Muscle layer of colon (tissue), 2 donors: Measurements from ENCODE around the gene KCNMA1.

Source experiments
- H3K27ac ChIP-seq: one replicate; pipeline ENCODE4 v1.7.0; 2013; ENCODE audit warnings: low read depth, mild to moderate bottlenecking, low read length, moderate library complexity
- H3K27me3 ChIP-seq, 2 donors: one replicate each; pipeline ENCODE4 v1.7.0; 2013; ENCODE audit warnings: low read length in 2 of 2, mild to moderate bottlenecking in 2 of 2; ENCODE audit not compliant: insufficient read depth in 2 of 2, control insufficient read depth in 1 of 2
- H3K36me3 ChIP-seq: one replicate; pipeline ENCODE4 v1.7.0; 2013; ENCODE audit warnings: mild to moderate bottlenecking, low read length; ENCODE audit not compliant: insufficient read depth
- H3K4me1 ChIP-seq: one replicate; pipeline ENCODE4 v1.7.0; 2013; ENCODE audit warnings: mild to moderate bottlenecking, low read length; ENCODE audit not compliant: insufficient read depth
- H3K4me3 ChIP-seq, 2 donors: one replicate each; pipeline ENCODE4 v1.7.0; 2013; ENCODE audit warnings: low read length in 2 of 2, low read depth in 1 of 2, mild to moderate bottlenecking in 1 of 2, moderate library complexity in 1 of 2
- H3K9ac ChIP-seq: one replicate; pipeline ENCODE4 v1.7.0; 2013; ENCODE audit warnings: low read length
- H3K9me3 ChIP-seq: one replicate; pipeline ENCODE4 v1.7.0; 2013; ENCODE audit warnings: mild to moderate bottlenecking, low read length
- donor health status: abdominal sarcoma.
- donor health status: Adenocarcinoma of cecum.

The KCNMA1 gene

GRCh38 chr10:77501152-77501845 lies 136.3 kb downstream of the KCNMA1 start:
- Histone ChIP-seq H3K9me3 (no peaks in the 10 kb centered on the region), H3K4me1 (peaks cover 56% of the 10 kb centered on the region), H3K27ac (no peak overlapping the region), H3K27me3 (no peaks in the 10 kb centered on the region), H3K36me3 (no peaks in the 10 kb centered on the region), H3K4me3 (no peak overlapping the region), H3K9ac (no peak overlapping the region)

- Histone ChIP-seq H3K4me1 (peaks cover 50% of the 10 kb centered on the region), H3K36me3 (no peaks in the 10 kb centered on the region), H3K27ac (peak overlapping the region; percentile 9), H3K9me3 (no peaks in the 10 kb centered on the region), H3K9ac (no peak overlapping the region), H3K4me3 (no peak overlapping the region), H3K27me3 (no peaks in the 10 kb centered on the region)
Observed at GRCh38 chr10:77500754-77501151, 136.9 kb downstream of the KCNMA1 start.

- H3K9ac ChIP-seq: no peak overlapping the region
- H3K27me3 ChIP-seq: no peaks in the 10 kb centered on the region
- H3K4me3 ChIP-seq: no peak overlapping the region
- no peak overlapping the region for H3K27ac ChIP-seq
- no peaks in the 10 kb centered on the region for H3K36me3 ChIP-seq
- no peaks in the 10 kb centered on the region for H3K9me3 ChIP-seq
- peaks cover 56% of the 10 kb centered on the region for H3K4me1 ChIP-seq
Observed at GRCh38 chr10:77498829-77499228, 138.8 kb downstream of the KCNMA1 start.

- H3K27me3 ChIP-seq: no peaks in the 10 kb centered on the region
- H3K36me3 ChIP-seq: no peaks in the 10 kb centered on the region
- no peak overlapping the region for H3K9ac ChIP-seq
- H3K9me3 ChIP-seq: no peaks in the 10 kb centered on the region
- peaks cover 56% of the 10 kb centered on the region for H3K4me1 ChIP-seq
- H3K4me3 ChIP-seq: no peak overlapping the region
- no peak overlapping the region for H3K27ac ChIP-seq
Observed at GRCh38 chr10:77498210-77498609, 139.4 kb downstream of the KCNMA1 start.

GRCh38 chr10:77497748-77498147 lies 139.9 kb downstream of the KCNMA1 start:
- Histone ChIP-seq H3K27me3 (no peaks in the 10 kb centered on the region), H3K36me3 (peaks cover 4% of the 10 kb centered on the region), H3K9me3 (no peaks in the 10 kb centered on the region), H3K4me3 (no peak overlapping the region), H3K27ac (no peak overlapping the region), H3K9ac (no peak overlapping the region), H3K4me1 (peaks cover 56% of the 10 kb centered on the region)

- Histone ChIP-seq H3K9me3 (no peaks in the 10 kb centered on the region), H3K36me3 (peaks cover 6% of the 10 kb centered on the region), H3K27ac (no peak overlapping the region), H3K4me1 (peaks cover 54% of the 10 kb centered on the region), H3K4me3 (no peak overlapping the region), H3K9ac (no peak overlapping the region), H3K27me3 (no peaks in the 10 kb centered on the region)
Observed at GRCh38 chr10:77496941-77497420, 140.6 kb downstream of the KCNMA1 start.

GRCh38 chr10:77494756-77495541 lies 142.7 kb downstream of the KCNMA1 start:
- H3K4me1 ChIP-seq: peaks cover 37% of the 10 kb centered on the region
- no peak overlapping the region for H3K9ac ChIP-seq
- H3K9me3 ChIP-seq: no peaks in the 10 kb centered on the region
- peaks cover 6% of the 10 kb centered on the region for H3K36me3 ChIP-seq
- H3K27me3 ChIP-seq: no peaks in the 10 kb centered on the region
- no peak overlapping the region for H3K4me3 ChIP-seq
- H3K27ac ChIP-seq: no peak overlapping the region

- Histone ChIP-seq H3K9ac (no peak overlapping the region), H3K9me3 (no peaks in the 10 kb centered on the region), H3K27ac (peak overlapping the region; percentile 22), H3K4me3 (no peak overlapping the region), H3K27me3 (no peaks in the 10 kb centered on the region), H3K36me3 (peaks cover 6% of the 10 kb centered on the region), H3K4me1 (peaks cover 37% of the 10 kb centered on the region)
Observed at GRCh38 chr10:77494327-77494726, 143.3 kb downstream of the KCNMA1 start.

- peaks cover 34% of the 10 kb centered on the region for H3K4me1 ChIP-seq
- H3K4me3 ChIP-seq: no peak overlapping the region
- H3K36me3 ChIP-seq: peaks cover 6% of the 10 kb centered on the region
- no peaks in the 10 kb centered on the region for H3K9me3 ChIP-seq
- H3K27ac ChIP-seq: peak overlapping the region; percentile 22
- no peaks in the 10 kb centered on the region for H3K27me3 ChIP-seq
- no peak overlapping the region for H3K9ac ChIP-seq
Observed at GRCh38 chr10:77493851-77494261, 143.8 kb downstream of the KCNMA1 start.

- H3K36me3 ChIP-seq: peaks cover 6% of the 10 kb centered on the region
- no peak overlapping the region for H3K27ac ChIP-seq
- H3K4me3 ChIP-seq: no peak overlapping the region
- H3K9me3 ChIP-seq: no peaks in the 10 kb centered on the region
- H3K27me3 ChIP-seq: no peaks in the 10 kb centered on the region
- no peak overlapping the region for H3K9ac ChIP-seq
- peaks cover 29% of the 10 kb centered on the region for H3K4me1 ChIP-seq
Observed at GRCh38 chr10:77493239-77493806, 144.3 kb downstream of the KCNMA1 start.

- H3K9ac ChIP-seq: no peak overlapping the region
- no peaks in the 10 kb centered on the region for H3K27me3 ChIP-seq
- H3K4me3 ChIP-seq: no peak overlapping the region
- no peak overlapping the region for H3K27ac ChIP-seq
- H3K9me3 ChIP-seq: no peaks in the 10 kb centered on the region
- peaks cover 6% of the 10 kb centered on the region for H3K36me3 ChIP-seq
- H3K4me1 ChIP-seq: peaks cover 21% of the 10 kb centered on the region
Observed at GRCh38 chr10:77492368-77492994, 145.1 kb downstream of the KCNMA1 start.
